Measurements from ENCODE around the gene MIER1. TPM values are rescaled to one million over a fixed set of nuclear protein-coding genes. Genes with fewer than 3 reads are reported as not detected.

The MIER1 gene
- total and polyA plus RNA-seq, 10 donors = 10.3 to 55.8 (median 43.7) TPM

GRCh38 chr1:67031859-67032247 lies 107.1 kb downstream of the MIER1 start:
- Histone ChIP-seq H3K36me3 (peaks cover 0 to 51% (median 3%) of the 10 kb centered on the region in 6 donors), H3K4me1 (no peaks in the 10 kb centered on the region), H3K9me3 (no peaks in the 10 kb centered on the region), H3K4me3 (no peak overlapping the region), H3K27ac (no peak overlapping the region), H3K27me3 (replicated peaks in 1 of 7) (no peaks in the 10 kb centered on the region)
- intact Hi-C loops (cut with DNase I; ENCODE audit: low total_unique reads) = no loop called here
- TF ChIP-seq, protein P1, sequence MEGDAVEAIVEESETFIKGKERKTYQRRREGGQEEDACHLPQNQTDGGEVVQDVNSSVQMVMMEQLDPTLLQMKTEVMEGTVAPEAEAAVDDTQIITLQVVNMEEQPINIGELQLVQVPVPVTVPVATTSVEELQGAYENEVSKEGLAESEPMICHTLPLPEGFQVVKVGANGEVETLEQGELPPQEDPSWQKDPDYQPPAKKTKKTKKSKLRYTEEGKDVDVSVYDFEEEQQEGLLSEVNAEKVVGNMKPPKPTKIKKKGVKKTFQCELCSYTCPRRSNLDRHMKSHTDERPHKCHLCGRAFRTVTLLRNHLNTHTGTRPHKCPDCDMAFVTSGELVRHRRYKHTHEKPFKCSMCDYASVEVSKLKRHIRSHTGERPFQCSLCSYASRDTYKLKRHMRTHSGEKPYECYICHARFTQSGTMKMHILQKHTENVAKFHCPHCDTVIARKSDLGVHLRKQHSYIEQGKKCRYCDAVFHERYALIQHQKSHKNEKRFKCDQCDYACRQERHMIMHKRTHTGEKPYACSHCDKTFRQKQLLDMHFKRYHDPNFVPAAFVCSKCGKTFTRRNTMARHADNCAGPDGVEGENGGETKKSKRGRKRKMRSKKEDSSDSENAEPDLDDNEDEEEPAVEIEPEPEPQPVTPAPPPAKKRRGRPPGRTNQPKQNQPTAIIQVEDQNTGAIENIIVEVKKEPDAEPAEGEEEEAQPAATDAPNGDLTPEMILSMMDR (IDR thresholded peaks at IDR 0.05 in 8 of 11, conservative IDR thresholded peaks at IDR 0.05 in 3 of 11) = no peak
- TF ChIP-seq POLR2A (IDR thresholded peaks at IDR 0.05) = no peak
- TF ChIP-seq POLR2AphosphoS5 (IDR thresholded peaks at IDR 0.05) = no peak
- 96 to 99% (median 98%) methylated on average over 4 of the region's 4 CpGs for WGBS, 5 donors
- DNase-seq = no peak

Other genes with a start within 250 kb of the MIER1 start
- gene DYNLT5, start 172.5 kb upstream of the MIER1 start, total RNA-seq = 1 to 10 TPM in 3 of 7 donors, under 1 TPM in 3, not detected in 1; 0.37 to 2.5 (median 0.92) TPM
- under 1 TPM in 2 of 3 donors, not detected in 1; 0.09 to 0.16 TPM for gene DYNLT5, start 172.5 kb upstream of the MIER1 start, polyA plus RNA-seq
- not detected for gene INSL5, start 123.7 kb upstream of the MIER1 start, total RNA-seq
- under 1 TPM in 1 of 3 donors, not detected in 2; 0.11 TPM for gene INSL5, start 123.7 kb upstream of the MIER1 start, polyA plus RNA-seq
- gene DNAI4, start 134 bp upstream of the MIER1 start, total RNA-seq = 1 to 10 TPM; 2.3 to 8.1 (median 6.0) TPM
- 1 to 10 TPM in 1 of 3 donors, under 1 TPM in 2; 0.78 to 1.6 (median 0.99) TPM for gene DNAI4, start 134 bp upstream of the MIER1 start, polyA plus RNA-seq
- 10 to 100 TPM in 1 of 7 donors, 1 to 10 TPM in 6; 7.7 to 11.5 (median 8.1) TPM for gene SLC35D1, start 129.2 kb downstream of the MIER1 start, total RNA-seq
- gene SLC35D1, start 129.2 kb downstream of the MIER1 start, polyA plus RNA-seq = 1 to 10 TPM; 1.5 to 2.7 (median 2.3) TPM
- gene C1orf141, start 210.0 kb downstream of the MIER1 start, total RNA-seq = not detected
- gene C1orf141, start 210.0 kb downstream of the MIER1 start, polyA plus RNA-seq = not detected
- 1 to 10 TPM in 3 of 7 donors, under 1 TPM in 3, not detected in 1; 0.38 to 1.2 (median 0.86) TPM for gene IL23R, start 241.5 kb downstream of the MIER1 start, total RNA-seq
- gene IL23R, start 241.5 kb downstream of the MIER1 start, polyA plus RNA-seq = under 1 TPM in 2 of 3 donors, not detected in 1; 0.07 to 0.08 TPM